HCT116 (cell line): ENCODE data around the gene CSNK2A1. TPM values are rescaled to one million over a fixed set of nuclear protein-coding genes. Genes with fewer than 3 reads are reported as not detected.

Source experiments
- ATAC-seq: fragments of 200-7000 bp; cut with Tn5 transposase; 2 replicates; pipeline ENCODE4 v1.9.1; 2020; ENCODE audit warnings: mild to moderate bottlenecking, moderate library complexity
- BruUV-seq: library from RNA; stranded (reverse); fragments of 400-500 nt; replicated peaks from 2 replicates; lab custom pipeline; 2021; lab: Mats Ljungman, UMichigan
- CTCF ChIA-PET: fragments of 300-600 bp; sonication (Branson Sonifier 250); formaldehyde crosslinking; loops from one replicate; lab custom pipeline; 2021; ENCODE audit warnings: antibody characterized with exemption; lab: Charles Lee
- POLR2A ChIA-PET: fragments of 300-600, 350-600 bp; sonication (Branson Sonifier 250); formaldehyde crosslinking; loops from one replicate; lab custom pipeline; 2021; ENCODE audit warnings: antibody characterized with exemption; lab: Charles Lee
- RAD21 ChIA-PET, 2 experiments: fragments of 300-600 bp; sonication (Branson Sonifier 250); formaldehyde crosslinking; loops; one replicate each; lab custom pipeline; 2023; ENCODE audit warnings: low total read pairs in 2 of 2; ENCODE audit not compliant: uncharacterized antibody in 2 of 2, unreplicated experiment in 2 of 2, low non-redundant PET in 1 of 2; lab: Charles Lee
- DNase-seq: peaks from one replicate; pipeline ENCODE4 v3.0.0-alpha.2; 2010; ENCODE audit warnings: low read depth, low spot score
- H2AFZ ChIP-seq: fragments of 200-600 bp; shearing (Covaris generic), sonication (generic); 2 replicates; pipeline ENCODE4 v1.6.1; 2017; ENCODE audit warnings: low read depth, mixed run types, mixed read lengths, antibody characterized with exemption, low read length; ENCODE audit not compliant: poor library complexity, severe bottlenecking
- H3K27ac ChIP-seq: 2 replicates; pipeline ENCODE4 v1.5.1; 2012; ENCODE audit warnings: low read depth, low read length
- H3K27me3 ChIP-seq: fragments of 200-600 bp; sonication (generic); 2 replicates; pipeline ENCODE4 v1.6.1; 2016; ENCODE audit warnings: mixed run types, low read length, mixed read lengths; ENCODE audit not compliant: insufficient read depth
- H3K36me3 ChIP-seq, 2 experiments: fragments of 200-500 bp in 1 of 2; fragments of 200-600 bp in 1 of 2; sonication (Bioruptor generic) in 1 of 2; sonication (generic) in 1 of 2; 2 replicates each; pipeline versions ENCODE4 v1.5.1 to v1.6.1; 2014 to 2016; ENCODE audit warnings: low read length in 2 of 2, inconsistent platforms in 1 of 2, mixed read lengths in 1 of 2, mixed run types in 1 of 2; ENCODE audit not compliant: insufficient read depth in 2 of 2, control insufficient read depth in 1 of 2
- H3K4me1 ChIP-seq, 2 experiments: fragments of 200-600 bp in 1 of 2; sonication (generic) in 1 of 2; 2 replicates each; pipeline versions ENCODE4 v1.5.1 to v1.6.1; 2012 to 2017; ENCODE audit warnings: low read length in 2 of 2, inconsistent platforms in 1 of 2, mild to moderate bottlenecking in 1 of 2, mixed read lengths in 1 of 2, mixed run types in 1 of 2, moderate library complexity in 1 of 2; ENCODE audit not compliant: insufficient read depth in 2 of 2, control insufficient read depth in 1 of 2
- H3K4me2 ChIP-seq: fragments of 200-600 bp; sonication (generic); 2 replicates; pipeline ENCODE4 v1.6.1; 2017; ENCODE audit warnings: mixed run types, low read length, mixed read lengths
- H3K4me3 ChIP-seq, 2 experiments: fragments of 200-600 bp in 1 of 2; sonication (generic) in 1 of 2; replicated peaks in 1 of 2; 2 replicates each; pipeline ENCODE4 v1.5.1; 2011 to 2016; ENCODE audit warnings: low read length in 2 of 2, control low read depth in 1 of 2, low read depth in 1 of 2, mild to moderate bottlenecking in 1 of 2, mixed read lengths in 1 of 2, mixed run types in 1 of 2
- H3K79me2 ChIP-seq: fragments of 200-600 bp; sonication (generic); 2 replicates; pipeline ENCODE4 v1.6.1; 2017; ENCODE audit warnings: mild to moderate bottlenecking, mixed run types, low read length, moderate library complexity, mixed read lengths; ENCODE audit not compliant: insufficient read depth
- H3K9ac ChIP-seq: fragments of 200-600 bp; sonication (generic); 2 replicates; pipeline ENCODE4 v1.6.1; 2016; ENCODE audit warnings: low read length, mixed read lengths
- H3K9me2 ChIP-seq: fragments of 200-600 bp; sonication (generic), shearing (Covaris generic); 2 replicates; pipeline ENCODE4 v1.6.1; 2017; ENCODE audit warnings: mixed run types, mild to moderate bottlenecking, moderate library complexity; ENCODE audit not compliant: insufficient read depth
- H3K9me3 ChIP-seq, 2 experiments: fragments of 200-500 bp in 1 of 2; fragments of 200-600 bp in 1 of 2; sonication (Bioruptor generic) in 1 of 2; sonication (generic) in 1 of 2; 2 replicates each; pipeline ENCODE4 v1.6.1; 2014 to 2017; ENCODE audit warnings: low read length in 2 of 2, mixed read lengths in 2 of 2, inconsistent platforms in 1 of 2, low read depth in 1 of 2, mild to moderate bottlenecking in 1 of 2, mixed run types in 1 of 2, moderate library complexity in 1 of 2; ENCODE audit not compliant: control insufficient read depth in 1 of 2, insufficient read depth in 1 of 2
- H4K20me1 ChIP-seq: fragments of 200-600 bp; sonication (generic), shearing (Covaris generic); 2 replicates; pipeline ENCODE4 v1.6.1; 2017; ENCODE audit warnings: mixed run types, mild to moderate bottlenecking, moderate library complexity; ENCODE audit not compliant: insufficient read depth
- CBX3 ChIP-seq: IDR thresholded peaks from 2 replicates; pipeline ENCODE4 v1.6.1; 2012; ENCODE audit warnings: low read depth
- EGR1 ChIP-seq: IDR thresholded peaks from 2 replicates; pipeline ENCODE4 v1.6.1; 2012; ENCODE audit warnings: low read depth
- EZH2 ChIP-seq: fragments of 200-600 bp; sonication (generic); IDR thresholded peaks from 2 replicates; pipeline ENCODE4 v1.6.1; 2017; ENCODE audit warnings: antibody characterized with exemption, mixed run types
- EZH2phosphoT487 ChIP-seq: fragments of 200-600 bp; IDR thresholded peaks from 2 replicates; pipeline ENCODE4 v1.6.1; 2018; ENCODE audit warnings: antibody characterized with exemption, borderline replicate concordance
- MAX ChIP-seq: IDR thresholded peaks from 2 replicates; pipeline ENCODE4 v1.6.1; 2012
- RAD21 ChIP-seq: IDR thresholded peaks from 2 replicates; pipeline ENCODE4 v1.6.1; 2012; ENCODE audit warnings: low read depth, mild to moderate bottlenecking
- SIN3A ChIP-seq: IDR thresholded peaks from 2 replicates; pipeline ENCODE4 v1.6.1; 2012; ENCODE audit warnings: low read depth
- SP1 ChIP-seq: IDR thresholded peaks from 2 replicates; pipeline ENCODE4 v1.6.1; 2012; ENCODE audit warnings: low read depth
- SRF ChIP-seq: IDR thresholded peaks from 2 replicates; pipeline ENCODE4 v1.6.1; 2012; ENCODE audit warnings: low read depth
- TCF7L2 ChIP-seq: IDR thresholded peaks from 2 replicates; pipeline ENCODE4 v1.7.0; 2011; ENCODE audit warnings: borderline replicate concordance, inconsistent platforms; ENCODE audit not compliant: insufficient read depth, insufficient read length; ENCODE audit errors: extremely low read depth
- YY1 ChIP-seq: IDR thresholded peaks from 2 replicates; pipeline ENCODE4 v1.6.1; 2011; ENCODE audit warnings: low read length, low read depth, moderate library complexity, mild to moderate bottlenecking; ENCODE audit not compliant: insufficient replicate concordance; ENCODE audit errors: extremely low read depth
- ZFX ChIP-seq: fragments of 450-650 bp; IDR thresholded peaks from 2 replicates; pipeline ENCODE4 v1.6.1; 2017
- intact Hi-C: fragments of 100-400 bp; cut with micrococcal nuclease; formaldehyde crosslinking; loops from 2 replicates; pipeline ENCODE4 v1.10.0; 2022
- total RNA-seq: library from RNA; stranded (reverse); gene quantifications from one replicate; pipeline ENCODE4 v1.2.1, GENCODE V29; 2021; ENCODE audit not compliant: unreplicated experiment
- TF ChIP-seq, protein P1 (sequence below): IDR thresholded peaks from 2 replicates; pipeline ENCODE4 v1.6.1; 2012; ENCODE audit warnings: low read depth
- TF ChIP-seq, protein P2 (sequence below): IDR thresholded peaks from 2 replicates; pipeline ENCODE4 v1.6.1; 2012

The CSNK2A1 gene
- total RNA-seq, 1 experiment from 2014 or later, result 284 TPM

- TF ChIP-seq, protein P1, sequence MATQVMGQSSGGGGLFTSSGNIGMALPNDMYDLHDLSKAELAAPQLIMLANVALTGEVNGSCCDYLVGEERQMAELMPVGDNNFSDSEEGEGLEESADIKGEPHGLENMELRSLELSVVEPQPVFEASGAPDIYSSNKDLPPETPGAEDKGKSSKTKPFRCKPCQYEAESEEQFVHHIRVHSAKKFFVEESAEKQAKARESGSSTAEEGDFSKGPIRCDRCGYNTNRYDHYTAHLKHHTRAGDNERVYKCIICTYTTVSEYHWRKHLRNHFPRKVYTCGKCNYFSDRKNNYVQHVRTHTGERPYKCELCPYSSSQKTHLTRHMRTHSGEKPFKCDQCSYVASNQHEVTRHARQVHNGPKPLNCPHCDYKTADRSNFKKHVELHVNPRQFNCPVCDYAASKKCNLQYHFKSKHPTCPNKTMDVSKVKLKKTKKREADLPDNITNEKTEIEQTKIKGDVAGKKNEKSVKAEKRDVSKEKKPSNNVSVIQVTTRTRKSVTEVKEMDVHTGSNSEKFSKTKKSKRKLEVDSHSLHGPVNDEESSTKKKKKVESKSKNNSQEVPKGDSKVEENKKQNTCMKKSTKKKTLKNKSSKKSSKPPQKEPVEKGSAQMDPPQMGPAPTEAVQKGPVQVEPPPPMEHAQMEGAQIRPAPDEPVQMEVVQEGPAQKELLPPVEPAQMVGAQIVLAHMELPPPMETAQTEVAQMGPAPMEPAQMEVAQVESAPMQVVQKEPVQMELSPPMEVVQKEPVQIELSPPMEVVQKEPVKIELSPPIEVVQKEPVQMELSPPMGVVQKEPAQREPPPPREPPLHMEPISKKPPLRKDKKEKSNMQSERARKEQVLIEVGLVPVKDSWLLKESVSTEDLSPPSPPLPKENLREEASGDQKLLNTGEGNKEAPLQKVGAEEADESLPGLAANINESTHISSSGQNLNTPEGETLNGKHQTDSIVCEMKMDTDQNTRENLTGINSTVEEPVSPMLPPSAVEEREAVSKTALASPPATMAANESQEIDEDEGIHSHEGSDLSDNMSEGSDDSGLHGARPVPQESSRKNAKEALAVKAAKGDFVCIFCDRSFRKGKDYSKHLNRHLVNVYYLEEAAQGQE, result no peak
- TF ChIP-seq EZH2phosphoT487 (no peak), MAX (no peak), EGR1 (no peak), TCF7L2 (no peak), CBX3 (no peak), ZFX (no peak), SIN3A (no peak)
These were observed 3.7 kb downstream of the CSNK2A1 start (continued) for GRCh38 chr20:539848-540247.

GRCh38 chr20:539191-539590 is 4.4 kb downstream of the CSNK2A1 start:
- intact Hi-C loops, result no loop called here
- Histone ChIP-seq H3K79me2 (peaks cover 94% of the 10 kb centered on the region), H3K4me2 (no peak overlapping the region), H3K27me3 (no peaks in the 10 kb centered on the region), H3K9ac (no peak overlapping the region), H4K20me1 (peaks cover 62% of the 10 kb centered on the region), H3K27ac (no peak overlapping the region), H3K4me3 (no peak overlapping the region)
- ATAC-seq, result no peak
- CTCF ChIA-PET, result no interaction called here
- no peak for TF ChIP-seq CBX3
- no peak for TF ChIP-seq SIN3A
- TF ChIP-seq RAD21, result no peak
- TF ChIP-seq TCF7L2, result no peak
- no peak for TF ChIP-seq SP1
- no peak for TF ChIP-seq SRF
- no peak for TF ChIP-seq YY1
- TF ChIP-seq EZH2, result no peak
- no peak for TF ChIP-seq ZFX
- TF ChIP-seq, protein P1, result no peak
- TF ChIP-seq, protein P2, sequence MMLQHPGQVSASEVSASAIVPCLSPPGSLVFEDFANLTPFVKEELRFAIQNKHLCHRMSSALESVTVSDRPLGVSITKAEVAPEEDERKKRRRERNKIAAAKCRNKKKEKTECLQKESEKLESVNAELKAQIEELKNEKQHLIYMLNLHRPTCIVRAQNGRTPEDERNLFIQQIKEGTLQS, result no peak
- TF ChIP-seq, all 23 proteins: peak for 0
- Histone ChIP-seq H3K9me3 (peaks cover 0 to 5% of the 10 kb centered on the region in 2 experiments; a peak in 1 of 4 replicates), H3K9me2 (no peaks in the 10 kb centered on the region), H3K36me3 (peaks cover 2 to 29% of the 10 kb centered on the region in 2 experiments; a peak in 2 of 4 replicates), H3K4me1 (peaks cover 13 to 55% of the 10 kb centered on the region in 2 experiments; a peak in 3 of 4 replicates), H2AFZ (no peak overlapping the region)
- BruUV-seq, result no TSS peak
- no peak for DNase-seq
- ChIA-PET POLR2A (interaction anchor here (1.1 to 1.3 kb wide), 2 partner anchors 8 to 10 kb away, joined by 3 read pairs; no protein-coding TSS in a partner anchor), RAD21 (no interaction called here)
